Mesendoderm (in vitro differentiated cells): ENCODE measurements around the gene MCF2L.
"Not testable (repeated sequence)": the region's sequence is repeated elsewhere in the genome, so short reads cannot be mapped to it uniquely, and the experiment has no call there.

Source experiments
- DNase-seq: peaks from one replicate; pipeline ENCODE4 v3.0.0; 2013
- H2AK5ac ChIP-seq: 2 replicates; pipeline ENCODE4 v1.6.1; 2013; ENCODE audit warnings: low read length, inconsistent platforms
- H2BK120ac ChIP-seq: 2 replicates; pipeline ENCODE4 v1.6.1; 2013; ENCODE audit warnings: low read depth, mild to moderate bottlenecking, low read length, moderate library complexity, mixed read lengths
- H2BK15ac ChIP-seq: replicated peaks from 2 replicates; pipeline ENCODE4 v1.6.1; 2013; ENCODE audit warnings: low read depth, mild to moderate bottlenecking, moderate library complexity
- H2BK5ac ChIP-seq: 2 replicates; pipeline ENCODE4 v1.6.1; 2013; ENCODE audit warnings: low read length, inconsistent platforms
- H3K18ac ChIP-seq: 2 replicates; pipeline ENCODE4 v1.6.1; 2013; ENCODE audit warnings: mild to moderate bottlenecking, low read length, mixed read lengths
- H3K23ac ChIP-seq: one replicate; pipeline ENCODE4 v1.6.1; 2013; ENCODE audit warnings: low read length
- H3K27ac ChIP-seq: 2 replicates; pipeline ENCODE4 v1.5.1; 2013; ENCODE audit warnings: low read depth, mild to moderate bottlenecking, inconsistent platforms, low read length, moderate library complexity
- H3K27me3 ChIP-seq: 2 replicates; pipeline ENCODE4 v1.6.1; 2013; ENCODE audit warnings: low read length, control low read depth, mild to moderate bottlenecking, inconsistent platforms; ENCODE audit not compliant: insufficient read depth, poor library complexity
- H3K36me3 ChIP-seq: 2 replicates; pipeline ENCODE4 v1.6.1; 2013; ENCODE audit warnings: low read length, inconsistent platforms; ENCODE audit not compliant: control insufficient read depth, insufficient read depth
- H3K4ac ChIP-seq: one replicate; pipeline ENCODE4 v1.6.1; 2013; ENCODE audit warnings: low read depth, mild to moderate bottlenecking, low read length, moderate library complexity
- H3K4me1 ChIP-seq: 2 replicates; pipeline ENCODE4 v1.6.1; 2013; ENCODE audit warnings: low read depth, low read length, inconsistent platforms; ENCODE audit not compliant: control insufficient read depth
- H3K4me2 ChIP-seq: 2 replicates; pipeline ENCODE4 v1.6.1; 2013; ENCODE audit warnings: low read length
- H3K4me3 ChIP-seq: 2 replicates; pipeline ENCODE4 v1.5.1; 2013; ENCODE audit warnings: mild to moderate bottlenecking, low read length
- H3K56ac ChIP-seq: one replicate; pipeline ENCODE4 v1.6.1; 2013; ENCODE audit warnings: low read length
- H3K79me1 ChIP-seq: 2 replicates; pipeline ENCODE4 v1.6.1; 2013; ENCODE audit warnings: low read length, inconsistent platforms
- H3K79me2 ChIP-seq: 2 replicates; pipeline ENCODE4 v1.6.1; 2013; ENCODE audit warnings: mild to moderate bottlenecking, low read length; ENCODE audit not compliant: control insufficient read depth, insufficient read depth
- H3K9ac ChIP-seq: 2 replicates; pipeline ENCODE4 v1.6.1; 2013; ENCODE audit warnings: low read length, inconsistent platforms
- H4K5ac ChIP-seq: one replicate; pipeline ENCODE4 v1.6.1; 2013; ENCODE audit warnings: low read length
- H4K8ac ChIP-seq: one replicate; pipeline ENCODE4 v1.6.1; 2013; ENCODE audit warnings: low read depth, mild to moderate bottlenecking, control low read depth, low read length, moderate library complexity
- WGBS: extraction: QIAGEN DNeasy Blood & Tissue Kit; methylation state at CpG from one replicate; pipeline ENCODE4 v1.1.7; 2013; ENCODE audit warnings: low lambda C conversion rate, missing lambda C conversion rate; ENCODE audit not compliant: insufficient coverage; ENCODE audit errors: extremely low coverage; 5-methylcytosine and 5-hydroxymethylcytosine counted together

The MCF2L gene

DNA sequence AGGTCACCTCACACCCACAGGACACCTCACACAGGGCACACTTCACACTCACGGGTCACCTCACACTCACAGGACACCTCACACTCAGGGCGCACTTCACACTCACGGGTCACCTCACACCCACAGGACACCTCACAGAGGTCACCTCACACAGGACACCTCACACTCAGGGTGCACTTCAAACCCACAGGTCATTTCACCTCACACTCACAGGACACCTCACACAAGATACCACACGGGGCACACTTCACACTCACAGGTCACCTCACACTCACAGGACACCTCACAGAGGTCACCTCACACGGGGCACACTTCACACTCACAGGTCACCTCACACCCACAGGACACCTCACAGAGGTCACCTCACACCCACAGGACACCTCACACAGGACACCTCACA, 142.8 kb downstream of the MCF2L start:
- not testable (repeated sequence) for H3K79me1 ChIP-seq, H3K4me2 ChIP-seq, H3K23ac ChIP-seq, H3K27me3 ChIP-seq, H3K18ac ChIP-seq, H2AK5ac ChIP-seq, H2BK120ac ChIP-seq, H4K8ac ChIP-seq, H2BK15ac ChIP-seq, DNase-seq, H3K4ac ChIP-seq, H4K5ac ChIP-seq, H3K9ac ChIP-seq, H3K79me2 ChIP-seq, H3K56ac ChIP-seq, H3K36me3 ChIP-seq, H2BK5ac ChIP-seq, H3K4me1 ChIP-seq, H3K27ac ChIP-seq, H3K4me3 ChIP-seq
- WGBS, result no CpG with 5 or more reads among the region's 5 CpGs

DNA sequence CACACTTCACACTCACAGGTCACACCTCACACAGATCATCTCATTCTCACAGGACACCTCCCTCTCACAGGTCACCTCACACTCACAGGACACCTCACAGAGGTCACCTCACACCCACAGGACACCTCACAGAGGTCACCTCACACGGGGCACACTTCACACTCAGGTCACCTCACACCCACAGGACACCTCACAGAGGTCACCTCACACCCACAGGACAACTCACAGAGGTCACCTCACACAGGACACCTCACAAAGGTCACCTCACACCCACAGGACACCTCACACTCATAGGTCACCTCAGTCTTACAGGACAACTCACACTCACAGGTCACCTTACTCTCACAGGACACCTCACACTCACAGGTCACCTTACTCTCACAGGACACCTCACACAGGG, 143.5 kb downstream of the MCF2L start:
- H2BK120ac ChIP-seq, H3K27ac ChIP-seq, H3K18ac ChIP-seq, DNase-seq, H3K36me3 ChIP-seq, H4K5ac ChIP-seq, H3K27me3 ChIP-seq, H2BK5ac ChIP-seq, H4K8ac ChIP-seq, H3K23ac ChIP-seq, H3K4me2 ChIP-seq, H3K4ac ChIP-seq, H3K56ac ChIP-seq, H2AK5ac ChIP-seq, H3K4me1 ChIP-seq, H3K4me3 ChIP-seq, H3K79me2 ChIP-seq, H3K9ac ChIP-seq, H3K79me1 ChIP-seq, H2BK15ac ChIP-seq: not testable (repeated sequence)
- no CpG with 5 or more reads among the region's 1 CpG for WGBS

DNA sequence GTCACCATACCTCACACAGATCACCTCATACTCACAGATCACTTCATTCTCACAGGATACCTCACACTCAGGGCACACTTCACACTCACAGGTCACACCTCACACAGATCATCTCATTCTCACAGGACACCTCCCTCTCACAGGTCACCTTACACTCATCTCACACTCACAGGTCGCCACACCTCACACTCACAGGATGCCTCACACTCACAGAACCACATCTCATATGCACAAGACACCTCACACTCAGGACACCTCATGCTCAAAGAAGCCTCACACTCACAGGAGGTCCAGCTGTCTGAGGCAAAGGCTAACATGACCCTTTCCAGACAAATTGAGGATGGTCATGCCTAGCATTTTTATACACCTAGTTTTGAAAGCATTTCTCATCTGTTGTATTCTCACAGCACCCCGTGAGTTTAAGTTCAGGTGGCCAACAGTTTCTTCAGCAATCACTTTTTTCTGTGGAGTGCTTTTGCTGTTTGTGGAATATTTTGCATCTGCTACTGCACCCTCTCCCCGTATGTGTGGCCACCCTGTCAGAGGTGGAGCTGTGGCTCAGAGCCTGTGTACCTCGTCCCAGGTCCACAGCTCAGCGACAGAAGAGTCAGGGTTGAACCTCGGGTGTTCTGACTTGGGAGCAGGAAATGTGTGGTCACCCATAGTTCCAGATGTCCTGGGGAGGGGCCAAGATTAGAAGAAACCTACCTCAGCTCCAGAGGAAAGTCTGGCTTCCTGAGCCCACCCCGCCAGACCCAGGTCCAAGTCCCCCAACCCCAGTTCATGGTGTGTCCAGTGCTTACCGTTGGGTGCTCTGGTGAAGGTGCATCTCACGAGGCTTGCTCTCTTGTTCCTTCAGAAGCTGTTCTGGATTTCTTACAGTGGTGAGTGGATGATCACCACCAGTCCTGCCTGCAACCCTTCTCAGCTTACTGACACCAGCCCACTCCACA, 144.2 kb downstream of the MCF2L start:
- Histone ChIP-seq H2BK120ac (no peak overlapping the region), H3K9ac (no peak overlapping the region), H2BK15ac (no peak overlapping the region), H3K56ac (no peak overlapping the region), H3K36me3 (no peaks in the 10 kb centered on the region), H3K27ac (no peak overlapping the region), H4K8ac (no peak overlapping the region), H2BK5ac (no peak overlapping the region), H2AK5ac (no peak overlapping the region), H3K4me3 (no peak overlapping the region), H3K79me1 (no peaks in the 10 kb centered on the region), H3K4me2 (no peak overlapping the region), H3K4me1 (no peaks in the 10 kb centered on the region), H3K23ac (no peak overlapping the region), H4K5ac (no peak overlapping the region), H3K18ac (no peak overlapping the region), H3K79me2 (no peaks in the 10 kb centered on the region), H3K4ac (no peak overlapping the region), H3K27me3 (peaks cover 6% of the 10 kb centered on the region)
- DNase-seq, result no peak
- WGBS, result no CpG with 5 or more reads among the region's 9 CpGs

DNA sequence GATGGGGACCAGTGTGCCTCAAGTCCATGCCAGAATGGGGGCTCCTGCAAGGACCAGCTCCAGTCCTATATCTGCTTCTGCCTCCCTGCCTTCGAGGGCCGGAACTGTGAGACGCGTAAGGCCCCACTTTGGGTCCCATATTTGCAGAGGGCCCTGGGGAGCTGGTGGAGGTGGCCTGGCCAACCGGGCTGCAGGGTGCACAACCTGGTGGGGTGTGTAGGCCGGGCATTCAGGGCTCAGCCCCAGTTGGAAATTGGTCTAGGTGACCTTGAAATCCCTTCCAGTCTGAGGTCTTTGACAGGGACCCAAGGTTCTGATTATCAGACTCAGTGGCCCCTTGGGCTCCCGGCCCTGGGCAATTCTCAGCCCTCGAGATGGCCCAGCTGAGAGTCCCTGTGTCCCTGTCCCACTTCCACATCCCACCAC, 144.8 kb downstream of the MCF2L start:
- Histone ChIP-seq H3K4me3 (no peak overlapping the region), H3K18ac (no peak overlapping the region), H3K79me2 (no peaks in the 10 kb centered on the region), H3K4me2 (no peak overlapping the region), H3K23ac (no peak overlapping the region), H3K4ac (no peak overlapping the region), H3K4me1 (no peaks in the 10 kb centered on the region), H3K36me3 (no peaks in the 10 kb centered on the region), H4K5ac (no peak overlapping the region), H3K27me3 (peaks cover 6% of the 10 kb centered on the region), H2AK5ac (no peak overlapping the region), H2BK5ac (no peak overlapping the region), H4K8ac (no peak overlapping the region), H3K79me1 (no peaks in the 10 kb centered on the region), H3K27ac (no peak overlapping the region), H2BK120ac (no peak overlapping the region), H3K56ac (no peak overlapping the region), H3K9ac (no peak overlapping the region), H2BK15ac (no peak overlapping the region)
- DNase-seq, result no peak
- WGBS, result no CpG with 5 or more reads among the region's 8 CpGs

DNA sequence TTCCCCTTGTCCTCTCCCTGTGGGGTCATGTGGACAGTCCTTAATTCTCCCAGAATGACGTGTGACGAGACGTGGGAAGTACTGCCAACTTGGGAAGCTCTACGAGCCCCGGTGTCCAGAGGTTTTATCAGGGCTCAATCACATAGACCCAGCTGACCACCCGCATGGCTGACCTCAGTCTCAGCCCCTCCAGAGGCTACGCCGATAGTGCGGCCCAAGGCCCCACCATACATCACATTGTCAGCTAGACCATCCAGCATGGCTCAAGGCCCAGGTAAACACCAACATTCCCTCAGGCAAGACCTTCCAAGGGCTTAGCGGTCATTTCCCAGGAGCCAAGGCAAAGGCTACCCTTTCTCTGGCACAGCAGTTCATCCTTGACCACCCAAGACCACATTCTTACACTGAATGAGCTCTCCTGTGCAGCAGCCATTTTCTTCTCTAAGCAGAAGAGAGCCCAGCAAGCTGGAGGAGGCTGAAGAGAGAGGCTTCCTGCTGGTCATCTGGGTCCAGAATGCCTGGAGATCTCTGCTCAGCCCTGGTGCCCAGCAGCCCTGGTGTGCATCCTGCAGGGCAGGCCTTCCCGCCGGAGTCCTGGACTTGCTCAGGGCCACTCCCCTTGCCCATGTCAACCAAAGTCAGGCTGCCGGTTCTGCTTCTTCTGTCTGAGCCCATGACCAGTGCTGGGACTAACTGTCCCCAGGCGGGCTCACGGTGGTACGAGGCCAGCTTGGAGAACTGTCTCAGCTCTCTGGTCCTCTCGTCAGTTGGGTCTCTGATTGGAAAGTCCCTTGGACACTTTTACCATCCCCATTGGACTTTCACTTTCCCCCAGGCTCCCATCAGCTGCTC, 145.7 kb downstream of the MCF2L start:
- H2BK120ac ChIP-seq, result no peak overlapping the region
- H3K56ac ChIP-seq, result no peak overlapping the region
- no peak overlapping the region for H3K18ac ChIP-seq
- H2BK5ac ChIP-seq, result no peak overlapping the region
- H3K4me1 ChIP-seq, result no peaks in the 10 kb centered on the region
- H3K27me3 ChIP-seq, result peaks cover 6% of the 10 kb centered on the region
- no peak overlapping the region for H3K27ac ChIP-seq
- H3K4ac ChIP-seq, result no peak overlapping the region
- H3K4me3 ChIP-seq, result no peak overlapping the region
- H2AK5ac ChIP-seq, result no peak overlapping the region
- no peaks in the 10 kb centered on the region for H3K79me2 ChIP-seq
- H3K4me2 ChIP-seq, result no peak overlapping the region
- H3K23ac ChIP-seq, result no peak overlapping the region
- H3K9ac ChIP-seq, result no peak overlapping the region
- H4K5ac ChIP-seq, result no peak overlapping the region
- H3K79me1 ChIP-seq, result no peaks in the 10 kb centered on the region
- WGBS, result no CpG with 5 or more reads among the region's 17 CpGs
- no peaks in the 10 kb centered on the region for H3K36me3 ChIP-seq
- H4K8ac ChIP-seq, result no peak overlapping the region
- DNase-seq, result no peak
- no peak overlapping the region for H2BK15ac ChIP-seq
